Karpas-422 (cell line): Measurements from ENCODE around the gene IL18BP. TPM values are rescaled to one million over a fixed set of nuclear protein-coding genes. Genes with fewer than 3 reads are reported as not detected.
A peak's percentile ranks its signal among the peaks of the same experiment; 100 is the strongest.

Experiments used
- DNase-seq: peaks from one replicate; pipeline ENCODE4 v3.0.0-alpha.2; 2015
- H2AFZ ChIP-seq: fragments of 200-600 bp; sonication (generic); 2 replicates; pipeline ENCODE4 v1.6.1; 2014; ENCODE audit warnings: antibody characterized with exemption, low read length, mixed read lengths
- H3K27ac ChIP-seq: fragments of 200-600 bp; sonication (generic); 2 replicates; pipeline ENCODE4 v1.5.1; 2014; ENCODE audit warnings: mild to moderate bottlenecking, low read length, moderate library complexity
- H3K27me3 ChIP-seq: fragments of 200-600 bp; sonication (generic); 2 replicates; pipeline ENCODE4 v1.6.1; 2014; ENCODE audit warnings: low read length, mixed read lengths
- H3K36me3 ChIP-seq: fragments of 200-600 bp; sonication (generic); 2 replicates; pipeline ENCODE4 v1.6.1; 2014; ENCODE audit warnings: low read length, mixed read lengths; ENCODE audit not compliant: insufficient read depth
- H3K4me1 ChIP-seq: fragments of 200-600 bp; sonication (generic); 2 replicates; pipeline ENCODE4 v1.6.1; 2014; ENCODE audit warnings: mild to moderate bottlenecking, low read length, mixed read lengths
- H3K4me2 ChIP-seq: fragments of 200-600 bp; sonication (generic); 2 replicates; pipeline ENCODE4 v1.6.1; 2014; ENCODE audit warnings: low read length, low read depth, mild to moderate bottlenecking; ENCODE audit not compliant: poor library complexity, severe bottlenecking
- H3K4me3 ChIP-seq: fragments of 200-600 bp; sonication (generic); 2 replicates; pipeline ENCODE4 v1.5.1; 2014; ENCODE audit warnings: mild to moderate bottlenecking, antibody characterized with exemption, low read length, mixed read lengths
- H3K79me2 ChIP-seq: fragments of 200-600 bp; sonication (generic); 2 replicates; pipeline ENCODE4 v1.6.1; 2014; ENCODE audit warnings: mild to moderate bottlenecking, low read length, mixed read lengths
- H3K9ac ChIP-seq: fragments of 200-600 bp; sonication (generic); 2 replicates; pipeline ENCODE4 v1.6.0; 2014; ENCODE audit warnings: low read length
- H3K9me2 ChIP-seq: fragments of 200-600 bp; sonication (generic), shearing (Covaris generic); replicated peaks from 2 replicates; pipeline ENCODE4 v1.6.0; 2014; ENCODE audit warnings: mild to moderate bottlenecking, low read length, moderate library complexity; ENCODE audit not compliant: insufficient read depth
- H3K9me3 ChIP-seq: fragments of 300-700, 200-600 bp; sonication (generic); 2 replicates; pipeline ENCODE4 v1.6.1; 2014; ENCODE audit warnings: low read length, mixed read lengths
- H4K20me1 ChIP-seq: fragments of 200-600 bp; sonication (generic); 2 replicates; pipeline ENCODE4 v1.6.1; 2014; ENCODE audit warnings: mild to moderate bottlenecking, antibody characterized with exemption, low read length, low read depth; ENCODE audit not compliant: insufficient read depth
- total RNA-seq: library from RNA; depleted of rRNA; stranded (reverse); fragments of >200 nt; shearing (Covaris generic); gene quantifications from 2 replicates; pipeline ENCODE4 v1.2.3, GENCODE V29; 2014; ENCODE audit warnings: low replicate concordance

The IL18BP gene
- total RNA-seq, 1 experiment from 2014 or later: 5.4 TPM

DNA sequence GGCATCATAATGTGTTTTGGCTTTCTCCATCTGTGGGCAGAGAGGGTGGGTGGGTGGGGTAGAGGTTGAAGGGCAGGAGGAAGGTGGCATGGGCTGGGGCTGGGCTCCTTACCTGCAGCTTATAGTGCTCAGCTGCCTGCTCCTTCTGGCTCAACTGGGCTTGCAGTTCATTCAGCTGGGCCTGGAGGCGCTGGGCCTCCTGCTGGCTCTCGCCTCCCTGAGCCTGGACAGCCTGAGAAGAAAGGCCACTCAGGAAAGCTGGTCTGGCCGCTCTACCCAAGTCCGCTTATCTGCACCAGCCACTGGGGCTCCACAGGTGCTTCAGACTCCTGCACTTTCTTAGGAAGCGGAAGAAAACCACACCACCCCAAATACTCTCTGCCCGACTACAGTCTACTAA is 10.4 kb downstream of the IL18BP start:
- no peak overlapping the region for H3K27ac ChIP-seq
- H3K9ac ChIP-seq: no peak overlapping the region
- peaks cover 3% of the 10 kb centered on the region; the same call in 1 of the 2 replicates for H4K20me1 ChIP-seq
- H2AFZ ChIP-seq: no peak overlapping the region
- peaks cover 21% of the 10 kb centered on the region for H3K4me1 ChIP-seq
- no peaks in the 10 kb centered on the region for H3K27me3 ChIP-seq
- no peak overlapping the region for H3K4me3 ChIP-seq
- H3K9me2 ChIP-seq: no peaks in the 10 kb centered on the region
- DNase-seq: no peak
- no peaks in the 10 kb centered on the region for H3K79me2 ChIP-seq
- H3K4me2 ChIP-seq: no peak overlapping the region
- H3K9me3 ChIP-seq: no peaks in the 10 kb centered on the region
- H3K36me3 ChIP-seq: peaks cover 3% of the 10 kb centered on the region

DNA sequence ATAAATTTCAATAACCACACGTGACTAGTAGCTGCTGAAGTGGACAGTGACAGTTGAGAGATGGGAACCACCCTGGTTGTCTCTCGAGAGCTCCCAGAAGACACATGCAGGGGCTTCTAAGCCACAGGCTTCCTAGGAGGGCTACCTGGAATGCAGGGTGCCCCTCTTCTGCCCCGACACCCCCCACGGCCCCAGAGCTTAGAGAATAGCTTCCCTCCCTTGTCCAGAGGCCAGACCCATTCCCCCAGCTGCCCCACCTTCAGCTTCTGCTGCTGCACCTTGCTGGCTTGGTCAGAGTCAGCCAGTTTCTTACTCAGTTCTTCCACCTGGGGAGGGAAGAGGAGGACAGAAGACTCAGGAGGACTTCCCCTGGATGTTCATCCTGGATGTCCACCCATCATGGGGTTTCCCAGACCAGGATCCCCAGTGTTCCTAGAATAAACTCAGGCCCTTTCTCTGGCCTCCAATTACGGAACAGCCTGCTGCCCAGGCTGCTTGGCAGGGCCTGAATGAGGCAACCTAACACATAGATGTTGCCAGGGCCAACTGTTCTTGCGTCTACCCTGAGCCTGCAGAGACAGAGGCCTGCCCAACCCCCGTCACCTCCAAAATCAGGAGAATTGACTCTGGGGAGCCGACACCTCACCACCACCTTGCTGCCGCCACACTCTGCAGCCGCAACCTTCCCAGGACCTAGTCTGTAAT is 12.0 kb downstream of the IL18BP start:
- no peaks in the 10 kb centered on the region for H3K79me2 ChIP-seq
- no peaks in the 10 kb centered on the region for H3K9me2 ChIP-seq
- H3K4me3 ChIP-seq: no peak overlapping the region
- no peaks in the 10 kb centered on the region for H3K27me3 ChIP-seq
- peaks cover 7% of the 10 kb centered on the region for H3K4me1 ChIP-seq
- H3K9ac ChIP-seq: no peak overlapping the region
- no peak for DNase-seq
- H3K36me3 ChIP-seq: no peaks in the 10 kb centered on the region; the same call in none of the 2 replicates
- no peaks in the 10 kb centered on the region for H3K9me3 ChIP-seq
- no peak overlapping the region for H3K27ac ChIP-seq
- no peak overlapping the region for H3K4me2 ChIP-seq
- H4K20me1 ChIP-seq: no peaks in the 10 kb centered on the region
- no peak overlapping the region for H2AFZ ChIP-seq

DNA sequence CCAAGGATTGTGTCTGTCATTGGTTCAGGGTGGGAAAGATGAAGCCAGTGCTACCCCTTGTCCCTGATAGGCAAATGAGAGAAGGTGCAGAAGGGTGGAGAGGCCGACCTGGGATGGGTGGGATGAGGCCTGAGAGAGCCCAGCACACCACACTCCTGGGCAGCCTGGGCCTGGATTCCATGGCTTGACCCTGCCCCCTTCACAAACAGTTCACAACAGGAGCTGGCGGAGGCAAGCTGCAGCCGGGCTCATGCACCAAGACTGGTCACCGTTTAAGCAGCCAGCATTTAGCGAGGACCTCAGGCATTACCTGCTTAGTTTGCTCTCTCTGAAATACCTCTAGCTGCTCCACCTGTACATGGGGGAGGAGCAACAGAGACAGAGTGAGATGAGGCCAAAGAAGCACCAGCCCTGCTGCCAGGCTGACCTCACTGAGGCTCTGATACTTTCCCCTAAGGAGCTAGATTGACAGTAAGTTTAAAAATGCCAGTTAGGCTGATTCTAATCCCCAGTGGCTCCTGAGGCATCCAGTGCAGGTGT is 13.5 kb downstream of the IL18BP start:
- peaks cover 7% of the 10 kb centered on the region for H3K4me1 ChIP-seq
- H3K9me2 ChIP-seq: no peaks in the 10 kb centered on the region
- DNase-seq: no peak
- H3K27ac ChIP-seq: no peak overlapping the region
- no peak overlapping the region for H2AFZ ChIP-seq
- no peaks in the 10 kb centered on the region for H4K20me1 ChIP-seq
- H3K27me3 ChIP-seq: no peaks in the 10 kb centered on the region
- H3K4me2 ChIP-seq: no peak overlapping the region
- H3K4me3 ChIP-seq: no peak overlapping the region
- H3K79me2 ChIP-seq: no peaks in the 10 kb centered on the region
- no peaks in the 10 kb centered on the region for H3K9me3 ChIP-seq
- no peaks in the 10 kb centered on the region; the same call in 1 of the 2 replicates for H3K36me3 ChIP-seq
- no peak overlapping the region for H3K9ac ChIP-seq

DNA sequence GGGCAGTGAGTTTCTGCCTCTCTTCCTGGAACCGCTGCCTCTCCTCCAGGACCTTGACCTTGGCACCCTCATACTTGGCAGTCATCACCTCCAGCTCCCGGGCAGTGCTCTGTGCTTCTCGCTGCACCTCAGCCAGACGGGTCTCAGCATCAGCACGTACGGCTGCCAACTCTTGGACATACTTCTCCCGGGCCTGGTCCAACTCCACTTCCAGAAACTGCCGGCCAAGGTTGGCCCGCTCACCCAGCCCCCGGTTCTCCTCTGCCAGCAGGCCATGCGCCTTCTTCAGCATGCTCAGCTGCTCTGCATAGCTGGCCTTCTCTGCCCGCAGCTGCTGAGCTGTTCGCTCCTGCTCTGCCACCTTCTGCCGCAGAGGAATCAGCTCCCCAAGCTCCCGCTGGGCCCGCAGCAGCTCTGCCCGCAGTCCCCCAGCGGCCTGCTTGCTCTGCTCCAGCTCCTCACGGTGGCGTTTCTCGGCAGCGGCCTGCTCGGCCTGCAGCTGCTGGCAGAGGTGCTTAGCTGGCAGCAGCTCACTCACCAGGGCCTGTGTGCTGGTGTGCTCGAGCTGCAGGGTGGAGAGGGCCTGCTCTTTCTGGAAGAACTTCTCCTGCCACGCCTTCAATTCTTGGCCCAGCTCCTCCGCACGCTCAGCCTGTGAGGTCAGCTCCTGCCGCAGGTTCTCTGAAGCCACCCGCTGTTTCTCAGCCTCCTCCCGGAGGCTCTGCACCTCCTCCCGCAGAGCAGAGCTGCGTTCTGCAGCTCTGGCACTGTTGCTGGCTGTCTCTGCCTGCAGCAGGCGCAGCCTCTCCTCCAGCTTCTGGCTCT is 14.4 kb downstream of the IL18BP start:
- Histone ChIP-seq H4K20me1 (no peaks in the 10 kb centered on the region), H3K9me3 (no peaks in the 10 kb centered on the region), H3K4me2 (no peak overlapping the region), H3K9me2 (no peaks in the 10 kb centered on the region), H3K79me2 (no peaks in the 10 kb centered on the region), H3K4me1 (peaks cover 7% of the 10 kb centered on the region), H3K4me3 (no peak overlapping the region), H3K27me3 (no peaks in the 10 kb centered on the region), H3K36me3 (no peaks in the 10 kb centered on the region; the same call in 1 of the 2 replicates), H2AFZ (no peak overlapping the region), H3K9ac (no peak overlapping the region), H3K27ac (no peak overlapping the region)
- DNase-seq: no peak

DNA sequence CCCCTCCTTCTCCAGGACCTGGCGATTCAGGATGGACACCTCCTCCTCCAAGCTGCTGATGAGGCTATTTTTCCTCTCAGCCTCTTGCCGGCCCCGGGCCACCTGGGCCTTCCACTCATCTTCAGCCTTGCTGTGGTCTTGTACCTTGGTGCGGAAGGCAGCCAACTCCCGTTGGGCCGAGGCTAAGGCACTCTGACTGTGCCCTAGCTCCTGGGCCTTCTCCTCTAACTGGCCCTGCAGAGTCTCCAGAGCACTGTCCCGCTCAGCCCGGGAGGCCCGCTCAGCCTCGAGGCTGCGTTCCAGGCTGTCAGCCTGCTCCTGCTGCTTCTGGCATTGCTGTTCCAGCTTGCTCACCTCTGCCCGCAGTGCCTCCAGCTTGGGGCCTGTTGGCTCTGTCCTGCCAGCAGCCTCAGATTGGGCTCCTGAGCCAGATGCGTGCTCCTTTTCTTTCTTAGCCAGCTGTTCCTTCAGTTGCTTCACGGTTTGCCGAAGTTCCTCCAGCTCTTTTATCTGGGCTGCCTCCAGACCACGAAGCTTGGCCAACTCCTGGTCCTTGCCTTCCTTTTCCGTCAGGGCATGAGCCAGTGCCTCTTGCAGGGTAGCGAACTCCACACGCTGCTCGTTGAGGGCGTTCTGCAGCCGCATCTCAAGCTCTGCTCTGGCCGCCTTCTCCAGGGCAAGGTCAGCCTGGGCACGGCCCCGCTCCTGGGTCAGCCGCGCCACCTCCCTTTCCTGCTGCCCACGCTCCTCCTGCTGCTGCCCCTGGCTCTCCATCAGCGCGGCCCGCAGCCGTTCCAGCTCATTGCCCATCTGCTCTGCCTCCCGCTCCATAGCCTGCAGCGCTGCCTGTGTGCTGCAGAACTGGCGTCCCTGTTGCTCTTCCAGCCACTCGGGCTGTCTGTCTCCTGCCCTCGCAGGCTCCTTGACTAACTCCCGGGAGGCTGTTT is 15.3 kb downstream of the IL18BP start:
- H3K9ac ChIP-seq: no peak overlapping the region
- no peak overlapping the region for H3K4me3 ChIP-seq
- H3K4me1 ChIP-seq: peaks cover 7% of the 10 kb centered on the region; the same call in 1 of the 2 replicates
- no peak for DNase-seq
- no peaks in the 10 kb centered on the region for H3K9me2 ChIP-seq
- H4K20me1 ChIP-seq: no peaks in the 10 kb centered on the region
- no peaks in the 10 kb centered on the region for H3K9me3 ChIP-seq
- no peaks in the 10 kb centered on the region for H3K27me3 ChIP-seq
- H3K4me2 ChIP-seq: no peak overlapping the region
- no peak overlapping the region for H3K27ac ChIP-seq
- H3K79me2 ChIP-seq: no peaks in the 10 kb centered on the region
- peaks cover 4% of the 10 kb centered on the region; the same call in 1 of the 2 replicates for H3K36me3 ChIP-seq
- H2AFZ ChIP-seq: no peak overlapping the region

DNA sequence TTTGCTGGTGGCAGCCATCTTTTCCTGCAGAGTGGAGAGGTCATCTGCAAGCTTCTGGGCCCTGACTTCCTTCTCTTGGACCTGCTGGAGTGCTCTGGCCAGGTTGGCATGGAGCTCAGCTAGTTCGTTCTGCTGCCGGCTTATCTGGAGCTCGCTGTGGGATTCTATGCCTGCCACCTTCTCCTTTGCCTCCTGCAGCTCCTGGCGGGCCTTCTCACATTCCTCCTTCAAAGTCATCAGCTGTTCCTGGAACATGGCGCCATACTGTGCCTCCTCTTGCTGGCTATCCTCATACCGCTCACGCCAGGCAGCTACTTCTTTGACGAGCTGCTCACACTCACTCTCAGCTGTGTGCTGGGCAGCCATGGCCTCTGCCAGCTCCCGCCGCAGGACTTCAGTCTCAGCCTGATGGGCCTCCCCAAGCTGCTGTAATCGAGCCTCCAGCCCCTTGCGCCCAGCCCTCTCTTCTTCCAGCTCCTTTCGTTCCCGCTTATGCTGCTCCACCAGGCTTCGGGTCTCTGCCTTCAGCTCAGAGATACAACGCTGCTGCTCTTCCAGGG is 16.1 kb downstream of the IL18BP start:
- H3K79me2 ChIP-seq: no peaks in the 10 kb centered on the region
- no peak overlapping the region for H3K27ac ChIP-seq
- no peak overlapping the region for H3K4me2 ChIP-seq
- no peak overlapping the region for H2AFZ ChIP-seq
- H3K36me3 ChIP-seq: peaks cover 4% of the 10 kb centered on the region; the same call in 1 of the 2 replicates
- peaks cover 7% of the 10 kb centered on the region; the same call in 1 of the 2 replicates for H3K4me1 ChIP-seq
- H3K9me2 ChIP-seq: no peaks in the 10 kb centered on the region
- H3K4me3 ChIP-seq: no peak overlapping the region
- no peaks in the 10 kb centered on the region for H3K9me3 ChIP-seq
- H4K20me1 ChIP-seq: no peaks in the 10 kb centered on the region
- DNase-seq: no peak
- no peak overlapping the region for H3K9ac ChIP-seq
- H3K27me3 ChIP-seq: no peaks in the 10 kb centered on the region

DNA sequence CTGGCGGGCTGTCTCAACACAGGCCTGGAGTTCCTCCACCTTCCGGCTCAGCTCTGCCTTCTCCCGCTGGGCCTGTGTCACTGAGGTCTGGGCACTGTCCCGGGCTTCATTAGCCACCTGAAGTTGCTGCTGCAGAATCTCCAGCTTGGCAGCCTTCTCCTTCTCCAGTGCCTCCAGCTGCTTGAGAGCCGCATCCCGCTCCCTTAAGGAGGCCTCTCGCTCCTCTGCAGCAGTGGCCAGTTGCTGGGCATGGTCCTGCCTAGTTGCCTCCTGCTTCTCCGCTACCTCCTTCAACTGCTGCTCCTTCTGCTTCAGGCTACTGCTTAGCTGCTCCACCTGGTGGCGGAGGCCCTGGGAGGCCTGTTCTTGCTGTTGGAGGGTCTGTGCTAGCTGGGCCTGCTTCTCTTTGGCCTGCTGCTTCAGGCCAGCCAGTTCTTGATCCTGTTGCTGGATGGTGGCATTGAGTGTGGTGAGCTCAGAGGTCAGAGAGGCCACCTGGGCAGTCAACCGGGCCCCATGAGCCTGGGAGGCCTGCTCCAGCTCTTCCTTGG is 16.9 kb downstream of the IL18BP start:
- Histone ChIP-seq H3K79me2 (no peaks in the 10 kb centered on the region), H3K27ac (no peak overlapping the region), H3K4me1 (peaks cover 7% of the 10 kb centered on the region; the same call in 1 of the 2 replicates), H3K27me3 (no peaks in the 10 kb centered on the region), H3K9ac (no peak overlapping the region), H2AFZ (no peak overlapping the region), H3K9me3 (no peaks in the 10 kb centered on the region), H3K9me2 (no peaks in the 10 kb centered on the region), H3K4me2 (no peak overlapping the region), H4K20me1 (no peaks in the 10 kb centered on the region), H3K36me3 (peaks cover 4% of the 10 kb centered on the region; the same call in 1 of the 2 replicates), H3K4me3 (no peak overlapping the region)
- peak; percentile 80 for DNase-seq
